Measurements from ENCODE around the gene GSTM3. TPM values are rescaled to one million over a fixed set of nuclear protein-coding genes. Genes with fewer than 3 reads are reported as not detected.
A peak's percentile ranks its signal among the peaks of the same experiment; 100 is the strongest.

GSTM3 gene
- total RNA-seq, 6 experiments from 2014 or later, result 1.2 to 19.2 (median 10.6) TPM

GRCh38 chr1:109782514-109782913, 41.7 kb upstream of the GSTM3 start:
- no peaks in the 10 kb centered on the region for H3K27me3 ChIP-seq

GRCh38 chr1:109781806-109782205, 41.0 kb upstream of the GSTM3 start:
- H3K36me3 ChIP-seq, result no peaks in the 10 kb centered on the region
- no peak overlapping the region for H3K27ac ChIP-seq
- H3K27me3 ChIP-seq, result no peaks in the 10 kb centered on the region
- intact Hi-C loops (cut with DNase I), result no loop called here
- no peaks in the 10 kb centered on the region for H3K4me1 ChIP-seq
- no peak overlapping the region for H3K4me3 ChIP-seq
- no peak for ATAC-seq
- TF ChIP-seq POLR2A (IDR thresholded peaks at IDR 0.05), result no peak
- no peak for TF ChIP-seq CTCF (IDR thresholded peaks at IDR 0.05)
- no peak for DNase-seq
- 68% methylated on average over 2 of the region's 2 CpGs for WGBS (ENCODE audit: insufficient coverage, low coverage, low lambda C conversion rate, missing lambda C conversion rate)
- H3K9me3 ChIP-seq, result no peaks in the 10 kb centered on the region

More at GRCh38 chr1:109782514-109782913, 41.7 kb upstream of the GSTM3 start:
- intact Hi-C loops (cut with DNase I), result no loop called here
- ATAC-seq (peak in 1 of 4 donors; percentile 30), DNase-seq (peak in 2 of 3 donors; percentile 17 to 27)
- TF ChIP-seq POLR2A (IDR thresholded peaks at IDR 0.05) (no peak), CTCF (IDR thresholded peaks at IDR 0.05) (no peak)
- no peak overlapping the region for H3K4me3 ChIP-seq
- no peak overlapping the region for H3K27ac ChIP-seq
- no CpG with 5 or more reads among the region's 1 CpG for WGBS (ENCODE audit: insufficient coverage, low coverage, low lambda C conversion rate, missing lambda C conversion rate)
- no peaks in the 10 kb centered on the region for H3K4me1 ChIP-seq
- no peaks in the 10 kb centered on the region for H3K9me3 ChIP-seq
- no peaks in the 10 kb centered on the region for H3K36me3 ChIP-seq

GRCh38 chr1:109780982-109781381, 40.1 kb upstream of the GSTM3 start:
- H3K4me3 ChIP-seq, result no peak overlapping the region
- no peaks in the 10 kb centered on the region for H3K27me3 ChIP-seq
- H3K36me3 ChIP-seq, result no peaks in the 10 kb centered on the region
- TF ChIP-seq POLR2A (IDR thresholded peaks at IDR 0.05) (no peak), CTCF (IDR thresholded peaks at IDR 0.05) (no peak)
- DNase-seq (no peak), ATAC-seq (no peak)
- H3K4me1 ChIP-seq, result no peaks in the 10 kb centered on the region
- no peak overlapping the region for H3K27ac ChIP-seq
- 100% methylated on average over 1 of the region's 1 CpG for WGBS (ENCODE audit: insufficient coverage, low coverage, low lambda C conversion rate, missing lambda C conversion rate)
- H3K9me3 ChIP-seq, result no peaks in the 10 kb centered on the region
- intact Hi-C loops (cut with DNase I), result no loop called here

GRCh38 chr1:109777980-109778625, 37.3 kb upstream of the GSTM3 start:
- Histone ChIP-seq H3K27me3 (no peaks in the 10 kb centered on the region), H3K4me1 (no peaks in the 10 kb centered on the region), H3K36me3 (no peaks in the 10 kb centered on the region), H3K9me3 (no peaks in the 10 kb centered on the region), H3K27ac (no peak overlapping the region), H3K4me3 (no peak overlapping the region)
- ATAC-seq (no peak), DNase-seq (peak; percentile 8 to 36 (median 17))
- intact Hi-C loops (cut with DNase I), result loop anchor here (5.0 to 10.0 kb wide), 2 partner anchors 204 to 233 kb away; partner anchors contain the start of genes AHCYL1 (in 2 of the 2) and GNAI3 (in 1 of the 2)
- no peak for TF ChIP-seq POLR2A (IDR thresholded peaks at IDR 0.05)
- no peak for TF ChIP-seq CTCF (IDR thresholded peaks at IDR 0.05)
- WGBS (ENCODE audit: insufficient coverage, low coverage, low lambda C conversion rate, missing lambda C conversion rate), result 72% methylated on average over 9 of the region's 9 CpGs
